ENCODE results near the gene USP46.
A peak's percentile ranks its signal among the peaks of the same experiment; 100 is the strongest.

USP46 gene, protein sequence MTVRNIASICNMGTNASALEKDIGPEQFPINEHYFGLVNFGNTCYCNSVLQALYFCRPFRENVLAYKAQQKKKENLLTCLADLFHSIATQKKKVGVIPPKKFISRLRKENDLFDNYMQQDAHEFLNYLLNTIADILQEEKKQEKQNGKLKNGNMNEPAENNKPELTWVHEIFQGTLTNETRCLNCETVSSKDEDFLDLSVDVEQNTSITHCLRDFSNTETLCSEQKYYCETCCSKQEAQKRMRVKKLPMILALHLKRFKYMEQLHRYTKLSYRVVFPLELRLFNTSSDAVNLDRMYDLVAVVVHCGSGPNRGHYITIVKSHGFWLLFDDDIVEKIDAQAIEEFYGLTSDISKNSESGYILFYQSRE

GRCh38 chr4:52659001-52659721, at the start of gene USP46:
Gene USP46 (minus strand): TSS chr4:52659301. CDS start chr4:52659150, 151 bp downstream.
- DNase-seq (ENCODE audit: low read depth in 2 of 2), result peak; percentile 52 to 56

GRCh38 chr4:52704661-52705060, 45.6 kb upstream of the USP46 start:
- DNase-seq (ENCODE audit: low read depth in 2 of 2), result no peak

DNA sequence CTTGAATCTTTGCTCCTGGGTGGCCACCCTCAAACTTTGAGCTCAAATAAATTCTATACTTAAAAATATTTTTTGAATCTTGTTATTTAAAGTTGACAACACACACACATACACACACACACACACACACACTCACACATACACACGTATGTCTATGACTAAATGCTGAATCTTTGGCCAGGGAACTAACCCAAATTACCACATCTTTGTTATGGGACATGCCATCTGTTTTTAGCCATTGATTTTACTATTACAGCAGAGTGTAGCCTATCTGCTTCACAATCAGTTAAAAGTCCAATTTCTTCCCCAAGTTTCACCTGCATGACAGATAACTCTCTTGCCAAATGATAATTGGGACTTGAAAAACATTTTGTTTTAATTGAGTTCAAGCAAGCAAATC, 45.0 kb upstream of the USP46 start:
- no peak for DNase-seq (ENCODE audit: low read depth in 2 of 2)

GRCh38 chr4:52701207-52701606, 42.1 kb upstream of the USP46 start:
- no peak for DNase-seq (ENCODE audit: low read depth in 2 of 2)

DNA sequence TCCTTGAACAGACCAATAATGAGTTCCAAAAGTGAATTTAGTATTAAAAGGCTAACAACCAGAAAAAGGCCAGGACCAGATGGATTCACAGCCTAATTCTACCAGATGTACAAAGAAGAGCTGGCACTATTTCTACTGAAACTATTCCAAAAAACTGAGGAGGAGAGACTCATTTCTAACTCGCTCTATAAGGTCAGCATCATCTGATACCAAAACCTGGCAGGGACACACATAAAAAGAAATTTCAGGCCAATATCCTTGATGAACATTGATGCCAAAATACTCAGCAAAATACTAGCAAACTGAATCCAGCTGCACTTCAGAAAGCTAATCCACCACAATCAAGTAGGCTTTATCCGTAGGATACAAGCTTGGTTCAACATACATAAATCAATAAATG, 35.8 kb upstream of the USP46 start:
- no peak for DNase-seq (ENCODE audit: low read depth in 2 of 2)

GRCh38 chr4:52693492-52693891, 34.4 kb upstream of the USP46 start:
- DNase-seq (ENCODE audit: low read depth in 2 of 2), result no peak

DNA sequence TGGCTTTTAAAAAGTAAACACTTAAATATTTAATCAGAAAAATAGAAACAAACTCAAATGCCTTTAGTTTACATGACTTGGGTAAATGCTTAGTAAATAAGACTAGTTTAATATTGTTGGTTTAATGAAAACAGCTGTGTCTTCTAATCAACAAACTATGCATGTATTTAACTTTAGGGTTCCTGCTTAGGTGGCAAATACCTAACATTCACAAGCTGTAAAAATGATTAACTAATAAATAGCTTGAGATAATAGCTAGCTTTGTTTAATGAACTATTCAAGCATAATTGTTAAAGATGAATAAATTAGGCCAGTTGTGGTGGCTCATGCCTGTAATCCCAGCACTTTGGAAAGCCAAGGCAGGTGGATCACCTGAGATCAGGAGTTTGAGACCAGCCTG, 30.0 kb upstream of the USP46 start:
- DNase-seq (ENCODE audit: low read depth in 2 of 2), result no peak

DNA sequence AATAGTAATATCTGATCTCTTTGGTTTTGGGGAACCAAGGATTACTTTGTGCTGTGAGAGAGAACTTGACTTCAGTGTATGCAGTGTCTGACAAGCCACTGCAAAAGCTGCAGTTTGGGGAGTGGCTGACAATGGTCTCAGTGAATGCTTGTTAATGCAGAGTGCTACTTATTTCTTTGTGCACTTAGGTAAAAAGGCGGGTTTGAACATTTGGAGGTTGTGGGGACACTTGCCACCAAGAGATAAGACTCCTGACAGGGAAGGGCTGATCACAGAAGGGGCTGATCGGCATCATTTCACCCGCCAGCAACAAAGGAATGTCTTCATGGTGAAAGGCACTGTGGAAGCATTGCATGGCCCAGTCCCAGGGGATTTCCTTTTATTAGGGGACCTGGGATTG, 28.6 kb upstream of the USP46 start:
- no peak for DNase-seq (ENCODE audit: low read depth in 2 of 2)

DNA sequence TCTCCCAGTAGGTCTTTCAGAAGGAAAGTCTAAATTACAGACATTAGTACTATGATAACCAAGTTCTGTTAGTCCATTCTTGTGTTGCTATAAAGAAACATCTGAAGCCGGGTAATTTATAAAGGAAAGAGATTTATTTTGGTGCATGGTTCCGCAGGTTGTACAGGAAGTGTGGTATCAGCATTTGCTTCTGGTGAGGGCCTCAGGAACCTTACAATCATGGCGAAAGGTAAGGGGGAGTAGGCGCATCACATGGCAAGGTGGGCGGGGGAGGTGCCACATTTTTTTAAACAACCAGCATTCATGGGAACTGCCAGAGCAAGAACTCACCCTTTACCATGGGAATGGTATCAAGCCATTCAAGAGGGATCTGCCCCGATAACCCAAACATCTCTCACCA, 26.2 kb upstream of the USP46 start:
- DNase-seq (ENCODE audit: low read depth in 2 of 2), result no peak

DNA sequence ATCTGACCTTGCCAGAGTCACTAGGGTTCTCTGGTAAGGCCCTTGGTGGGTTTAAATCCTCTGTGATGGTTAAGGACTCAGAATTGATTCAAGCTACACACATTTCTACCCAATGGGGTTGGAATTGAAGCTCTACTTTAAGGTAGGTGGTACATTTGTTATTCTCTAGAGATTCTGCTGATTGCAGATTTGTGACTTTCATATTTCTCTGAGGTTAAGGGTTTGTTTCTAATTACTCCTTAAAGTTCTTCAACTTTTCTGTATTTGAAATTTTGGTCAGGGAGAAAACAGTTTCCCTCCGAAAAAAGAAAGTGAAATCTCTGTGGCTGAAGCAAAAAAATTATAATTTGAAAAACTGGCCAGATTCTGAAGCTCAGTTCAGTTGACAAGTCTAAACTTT, 25.8 kb upstream of the USP46 start:
- no peak for DNase-seq (ENCODE audit: low read depth in 2 of 2)

GRCh38 chr4:52680381-52680780, 21.3 kb upstream of the USP46 start:
- no peak for DNase-seq (ENCODE audit: low read depth in 2 of 2)

DNA sequence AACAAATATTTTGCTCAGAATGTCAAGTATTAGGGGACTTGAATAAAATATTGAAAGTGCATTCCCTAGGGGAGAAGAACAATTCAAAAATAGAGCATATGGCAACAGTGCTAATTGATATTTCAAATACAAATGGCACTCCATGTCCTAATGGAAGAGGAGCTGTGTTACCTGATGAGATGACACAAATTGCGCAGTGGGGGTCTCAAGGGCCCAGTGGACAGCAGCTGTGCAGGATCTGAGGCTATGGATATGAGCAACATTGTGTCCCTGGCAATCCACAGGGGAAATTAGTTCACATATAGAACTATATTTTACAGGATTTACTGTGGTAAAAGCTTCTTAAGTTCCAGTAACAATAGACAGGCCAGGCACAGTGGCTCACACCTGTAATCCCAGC, 17.4 kb upstream of the USP46 start:
- DNase-seq (ENCODE audit: low read depth in 2 of 2), result no peak

DNA sequence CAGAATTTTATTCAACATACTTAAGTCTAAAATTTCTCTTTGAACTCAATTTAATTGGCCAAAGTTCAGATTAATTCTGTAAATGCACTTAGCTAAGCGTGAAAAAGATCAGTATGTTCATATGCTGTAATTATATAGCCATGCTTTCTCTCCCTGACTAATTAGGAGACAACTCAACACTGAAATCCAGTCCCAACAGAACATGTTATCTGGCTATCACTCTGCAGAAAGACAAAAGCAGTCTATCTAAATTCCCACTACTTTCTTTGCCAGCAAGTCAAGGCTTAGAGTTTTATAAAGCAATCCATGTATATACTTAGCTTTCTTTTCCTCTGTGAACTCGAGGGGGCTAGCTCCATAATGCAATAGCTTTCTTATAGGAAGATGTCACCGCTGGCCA, 16.0 kb upstream of the USP46 start:
- no peak for DNase-seq (ENCODE audit: low read depth in 2 of 2)

- no peak for DNase-seq (ENCODE audit: low read depth in 2 of 2)
Measured at GRCh38 chr4:52670739-52671138, 11.6 kb upstream of the USP46 start.

DNA sequence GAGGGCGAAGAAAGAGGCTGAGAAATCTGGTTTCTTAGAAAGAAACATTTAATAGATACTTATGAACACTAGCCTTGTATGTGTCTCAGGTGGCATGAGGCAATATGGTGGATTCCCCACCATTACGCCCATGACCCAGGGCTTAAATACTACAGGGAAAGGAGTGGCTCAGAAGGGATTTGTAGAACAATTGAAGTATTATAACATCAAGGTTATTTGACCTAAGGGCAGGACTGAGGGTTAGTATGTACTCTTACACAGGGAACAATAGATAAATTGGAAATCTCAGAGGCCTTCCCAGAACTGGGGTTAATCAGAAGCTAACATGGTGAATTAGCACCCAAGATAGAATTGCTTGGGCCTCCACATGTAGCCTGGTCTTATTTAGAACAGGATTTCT, 11.0 kb upstream of the USP46 start:
- DNase-seq (ENCODE audit: low read depth in 2 of 2), result no peak

DNA sequence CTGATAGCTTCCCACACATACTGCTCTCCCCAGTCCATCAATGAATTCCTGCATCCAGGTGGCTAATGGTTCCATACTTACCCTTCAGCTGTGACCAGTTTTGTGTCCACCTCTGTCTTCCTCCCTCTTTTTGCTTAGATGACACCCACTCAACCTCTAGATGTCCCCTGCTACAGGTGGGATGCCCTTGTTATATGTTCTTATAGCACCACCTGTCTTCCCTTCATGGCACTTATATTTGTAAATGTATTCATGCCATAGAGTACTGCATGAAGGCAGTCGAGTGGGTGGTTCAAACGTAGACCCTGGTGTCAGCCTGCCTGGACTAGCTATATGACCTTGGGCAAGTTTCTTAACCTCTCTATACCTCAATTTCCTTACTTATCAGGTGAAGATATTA, 6.5 kb upstream of the USP46 start:
- no peak for DNase-seq (ENCODE audit: low read depth in 2 of 2)

GRCh38 chr4:52664479-52664878, 5.4 kb upstream of the USP46 start:
- no peak for DNase-seq (ENCODE audit: low read depth in 2 of 2)

DNA sequence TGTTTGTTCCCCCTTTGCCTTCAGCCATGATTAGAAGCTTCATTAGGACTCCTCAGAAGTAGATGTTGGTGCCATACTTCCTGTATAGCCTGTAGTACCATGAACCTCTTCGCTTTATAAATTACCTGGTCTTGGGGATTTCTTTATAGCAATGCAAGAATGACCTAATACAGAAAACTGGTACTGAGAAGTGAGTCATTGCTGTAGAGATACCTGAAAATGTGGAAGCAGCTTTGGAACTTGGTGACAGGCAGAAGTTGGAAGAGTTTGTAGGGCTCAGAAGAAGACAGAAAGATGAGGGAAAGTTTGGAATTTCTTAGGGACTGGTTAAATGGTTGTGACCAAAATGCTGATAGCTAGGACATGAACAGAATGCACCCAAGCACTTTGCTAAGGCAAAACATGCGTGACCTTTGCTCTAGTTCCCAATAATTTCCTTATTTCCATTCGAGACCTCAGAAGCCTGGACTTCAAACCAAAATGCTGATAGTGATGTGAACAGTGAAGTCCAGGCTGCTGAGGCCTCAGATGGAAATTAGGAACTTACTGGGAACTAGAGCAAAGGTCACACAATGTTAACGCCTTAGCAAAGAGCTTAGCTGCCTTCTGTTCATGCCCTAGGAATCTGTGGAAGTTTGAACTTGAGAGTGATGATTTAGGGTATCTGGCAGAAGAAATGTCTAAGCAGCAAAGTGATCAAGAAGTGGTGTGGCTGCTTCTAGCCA, 3.0 kb upstream of the USP46 start:
- DNase-seq (ENCODE audit: low read depth in 2 of 2), result no peak

DNA sequence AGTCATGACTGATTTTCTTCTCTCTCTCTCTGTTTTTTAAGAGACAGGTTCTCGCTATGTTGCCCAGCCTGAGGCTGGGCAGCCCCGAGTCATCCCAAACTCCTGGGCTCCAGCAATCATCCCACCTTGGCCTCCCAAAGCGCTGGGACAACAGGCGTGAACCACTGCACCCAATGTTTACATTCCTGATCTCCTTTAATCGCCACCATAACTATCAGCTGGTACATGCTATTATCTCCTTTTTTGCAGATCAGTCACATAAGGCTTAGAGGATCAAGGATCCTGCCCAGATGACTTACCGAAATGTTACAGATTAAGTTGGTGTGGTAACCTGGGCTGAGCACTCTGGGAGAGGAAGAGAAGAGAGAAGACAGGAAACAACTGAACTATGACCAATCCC, 1.5 kb upstream of the USP46 start:
- DNase-seq (ENCODE audit: low read depth in 2 of 2), result no peak

- DNase-seq (ENCODE audit: low read depth in 2 of 2), result no peak
Measured at GRCh38 chr4:52659722-52660261, 691 bp upstream of the USP46 start.

DNA sequence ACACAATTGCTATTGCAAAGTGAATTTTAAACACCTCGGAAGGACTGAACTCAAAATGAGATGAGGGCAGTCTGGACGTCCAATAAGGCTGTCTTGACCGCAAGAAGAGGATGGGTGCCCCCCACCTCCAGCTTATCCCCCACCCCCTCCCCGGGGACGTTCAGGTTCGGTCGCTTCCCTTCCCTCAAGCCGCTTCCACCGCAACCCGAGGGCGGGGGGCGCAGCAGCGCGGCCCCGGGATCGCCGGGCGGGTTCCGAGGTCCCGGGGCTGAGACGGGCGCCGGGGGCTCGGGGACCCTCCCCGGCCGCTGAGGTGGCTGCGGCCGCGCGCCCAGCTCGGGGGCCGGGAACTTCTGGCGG, 480 bp downstream of the USP46 start:
- DNase-seq (ENCODE audit: low read depth in 2 of 2), result no peak

GRCh38 chr4:52657618-52658501, 1.2 kb downstream of the USP46 start:
- DNase-seq (ENCODE audit: low read depth in 2 of 2), result peak; percentile 46 to 48

Data from fibroblast of skin of left quadriceps (primary cell).